ENCODE results near the gene CEP95.

CEP95 gene

GRCh38 chr17:64498308-64499203 is 8.2 kb upstream of the CEP95 start:
- H3K27me3 ChIP-seq (ENCODE audit: control insufficient read depth, insufficient read depth, low read length): no peaks in the 10 kb centered on the region
- H3K79me2 ChIP-seq: peaks cover 20% of the 10 kb centered on the region
- H3K27ac ChIP-seq: no peak overlapping the region
- no peak for TF ChIP-seq CTCF (IDR thresholded peaks at IDR 0.05)
- no peaks in the 10 kb centered on the region for H3K9me3 ChIP-seq (ENCODE audit: control insufficient read depth, low read length)
- no peak overlapping the region for H2AFZ ChIP-seq
- no peak overlapping the region for H3K4me2 ChIP-seq (ENCODE audit: low read length)
- H3K4me3 ChIP-seq (ENCODE audit: low read depth, low read length): no peak overlapping the region
- peaks cover 13% of the 10 kb centered on the region for H3K4me1 ChIP-seq
- no peak overlapping the region for H3K9ac ChIP-seq
- H3K36me3 ChIP-seq (ENCODE audit: control insufficient read depth, insufficient read depth, low read length): no peaks in the 10 kb centered on the region

- Histone ChIP-seq H3K9ac (no peak overlapping the region), H3K4me1 (peaks cover 19% of the 10 kb centered on the region), H3K27me3 (ENCODE audit: control insufficient read depth, insufficient read depth, low read length) (no peaks in the 10 kb centered on the region), H3K9me3 (ENCODE audit: control insufficient read depth, low read length) (no peaks in the 10 kb centered on the region), H3K27ac (no peak overlapping the region), H2AFZ (no peak overlapping the region), H3K79me2 (peaks cover 32% of the 10 kb centered on the region), H3K36me3 (ENCODE audit: control insufficient read depth, insufficient read depth, low read length) (no peaks in the 10 kb centered on the region), H3K4me3 (ENCODE audit: low read depth, low read length) (no peak overlapping the region), H3K4me2 (ENCODE audit: low read length) (no peak overlapping the region)
- no peak for TF ChIP-seq CTCF (IDR thresholded peaks at IDR 0.05)
These were observed 6.8 kb upstream of the CEP95 start for GRCh38 chr17:64499805-64500486.

- no peak overlapping the region for H3K9ac ChIP-seq
- peaks cover 19% of the 10 kb centered on the region for H3K4me1 ChIP-seq
- H3K36me3 ChIP-seq (ENCODE audit: control insufficient read depth, insufficient read depth, low read length): no peaks in the 10 kb centered on the region
These were observed 6.3 kb upstream of the CEP95 start for GRCh38 chr17:64500487-64500859.

GRCh38 chr17:64500862-64501765 is 5.7 kb upstream of the CEP95 start:
- no peak overlapping the region for H3K4me2 ChIP-seq (ENCODE audit: low read length)
- no peak overlapping the region for H3K9ac ChIP-seq
- no peak overlapping the region for H2AFZ ChIP-seq
- H3K27me3 ChIP-seq (ENCODE audit: control insufficient read depth, insufficient read depth, low read length): no peaks in the 10 kb centered on the region
- peaks cover 19% of the 10 kb centered on the region for H3K4me1 ChIP-seq
- no peaks in the 10 kb centered on the region for H3K9me3 ChIP-seq (ENCODE audit: control insufficient read depth, low read length)
- peaks cover 36% of the 10 kb centered on the region for H3K79me2 ChIP-seq
- no peak overlapping the region for H3K27ac ChIP-seq
- no peak overlapping the region for H3K4me3 ChIP-seq (ENCODE audit: low read depth, low read length)
- no peaks in the 10 kb centered on the region for H3K36me3 ChIP-seq (ENCODE audit: control insufficient read depth, insufficient read depth, low read length)
- TF ChIP-seq CTCF (IDR thresholded peaks at IDR 0.05): no peak

More at GRCh38 chr17:64500487-64500859, 6.3 kb upstream of the CEP95 start:
- Histone ChIP-seq H3K27ac (no peak overlapping the region), H3K27me3 (ENCODE audit: control insufficient read depth, insufficient read depth, low read length) (no peaks in the 10 kb centered on the region), H3K9me3 (ENCODE audit: control insufficient read depth, low read length) (no peaks in the 10 kb centered on the region), H3K4me3 (ENCODE audit: low read depth, low read length) (no peak overlapping the region), H2AFZ (no peak overlapping the region), H3K4me2 (ENCODE audit: low read length) (no peak overlapping the region), H3K79me2 (peaks cover 35% of the 10 kb centered on the region)
- no peak for TF ChIP-seq CTCF (IDR thresholded peaks at IDR 0.05)

Data from parathyroid adenoma (tissue), 2 donors.